ENCODE results near the gene CISD3.
A peak's percentile ranks its signal among the peaks of the same experiment; 100 is the strongest.

Gene CISD3

DNA sequence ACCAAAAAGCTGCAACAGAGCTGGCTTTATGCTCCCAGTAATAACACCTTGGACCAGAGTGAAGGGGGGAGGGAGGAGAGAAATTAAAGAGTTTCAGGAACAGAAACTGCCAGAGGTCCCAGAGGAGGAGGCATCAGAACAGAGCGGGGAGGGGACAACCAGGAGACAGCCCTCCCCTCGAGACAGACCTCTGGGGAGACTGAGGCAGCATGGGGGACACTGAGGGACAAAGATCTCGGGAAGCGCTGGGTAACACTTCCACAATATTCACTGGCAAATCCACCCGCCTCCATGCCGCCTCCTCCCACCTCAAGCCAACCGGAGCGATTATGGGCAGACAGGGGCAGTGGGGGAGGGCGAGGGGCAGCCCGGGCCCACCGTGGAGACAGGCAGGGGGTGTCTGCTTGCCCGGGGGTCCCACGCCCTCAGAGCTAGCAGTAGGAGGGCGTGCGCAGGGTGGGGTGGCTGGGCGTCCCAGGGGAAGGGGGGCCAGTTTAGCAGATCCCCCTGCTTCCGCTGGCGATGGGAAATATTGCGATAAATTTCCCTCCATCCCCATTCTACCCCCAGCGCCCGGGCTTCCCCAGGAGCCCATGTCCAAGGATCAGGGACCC is 16.8 kb downstream of the CISD3 start:
- DNase-seq = no peak

DNA sequence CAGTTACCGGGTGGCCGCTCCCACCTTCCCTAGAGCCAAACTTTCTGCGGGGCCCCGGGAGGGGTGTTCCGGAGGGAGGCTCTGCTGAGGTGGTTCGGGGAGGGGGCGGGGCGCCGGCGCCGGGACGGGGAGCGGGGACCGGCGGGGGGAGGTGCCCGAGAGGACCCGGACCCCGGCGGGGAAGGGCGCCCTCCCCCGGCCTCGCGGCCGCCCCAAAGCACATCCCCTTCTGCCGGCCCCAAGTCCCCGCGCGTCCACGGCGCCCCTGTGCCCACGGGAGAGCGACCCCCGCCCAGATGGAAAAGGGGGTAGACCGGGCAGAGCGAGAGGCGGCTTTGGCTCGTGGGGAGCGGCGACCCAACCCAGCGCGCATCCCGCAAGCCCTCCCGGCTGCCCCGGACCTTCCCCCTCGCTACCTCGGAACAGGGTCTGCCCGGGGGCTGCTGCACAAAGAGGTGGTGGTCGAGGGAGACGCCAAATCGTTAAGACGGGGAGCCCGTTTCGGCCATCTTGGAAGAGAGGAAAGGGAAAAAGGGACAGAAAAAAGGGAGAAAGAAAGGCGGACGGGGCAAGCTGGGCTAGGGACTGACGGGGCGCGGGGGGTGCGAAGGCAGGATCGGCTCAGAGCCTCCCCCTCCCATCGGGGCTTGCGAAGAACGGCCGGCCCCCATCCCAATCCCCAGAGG is 17.5 kb downstream of the CISD3 start:
- DNase-seq = peak; percentile 34

DNA sequence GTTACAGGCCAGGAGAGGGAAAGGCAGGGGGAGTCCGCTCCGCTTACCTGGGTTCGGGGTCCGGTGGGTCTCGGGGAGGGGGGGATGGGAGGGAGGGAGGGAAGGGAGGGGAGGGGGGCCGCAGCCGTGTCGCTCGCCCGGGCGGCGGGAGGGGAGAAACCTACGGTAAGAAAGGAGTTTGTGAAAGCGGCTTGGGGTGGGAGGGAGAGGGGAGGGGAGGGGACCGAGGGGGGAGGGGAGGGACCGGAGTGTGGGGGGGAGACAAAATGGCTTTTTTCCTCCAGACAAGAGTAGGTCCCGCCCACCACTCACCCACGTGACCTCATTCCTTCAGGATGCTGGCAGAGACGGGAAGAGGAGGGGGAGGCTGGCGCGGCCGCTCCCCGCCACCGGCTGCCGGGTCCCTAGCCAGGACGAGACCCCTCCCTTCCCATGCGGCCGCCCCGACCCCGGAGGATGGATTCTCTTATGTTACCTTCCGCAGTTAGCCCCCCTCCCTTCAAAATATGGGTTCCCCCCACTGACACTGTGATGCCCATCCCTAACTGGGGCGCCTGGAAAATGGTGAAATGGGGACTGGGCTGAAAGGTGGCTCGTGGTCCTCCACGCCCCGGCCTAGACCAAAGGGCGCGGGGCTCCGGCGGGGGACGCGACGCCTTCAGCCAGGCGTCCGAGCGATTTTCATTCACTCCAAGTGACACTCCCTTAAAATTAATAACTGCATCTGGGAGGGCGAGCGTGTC is 18.2 kb downstream of the CISD3 start, which contains the start of gene PCGF2:
TSS of gene PCGF2 (minus strand) at position 188 of the 743 bp plus-strand sequence. CDS start 7,934 bp downstream, outside the sequence.
- DNase-seq = peak; percentile 89

DNA sequence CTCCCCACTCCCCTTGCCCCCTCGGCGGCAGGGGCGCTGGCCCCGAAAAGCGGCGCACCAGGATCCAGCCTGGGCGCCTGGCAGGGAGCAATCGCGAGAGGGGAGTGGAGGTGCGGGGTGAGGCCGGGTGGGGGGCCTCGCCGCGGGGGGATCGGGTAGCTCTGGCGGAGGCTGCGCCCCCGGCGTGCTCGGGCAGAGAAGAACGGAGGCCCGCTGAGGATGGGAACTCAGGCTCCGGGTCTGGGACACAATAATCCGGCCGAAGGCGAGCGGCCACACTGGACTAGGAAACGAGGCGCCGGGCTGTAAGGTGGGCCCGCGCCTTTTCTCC is 18.7 kb downstream of the CISD3 start:
- no peak for DNase-seq

DNA sequence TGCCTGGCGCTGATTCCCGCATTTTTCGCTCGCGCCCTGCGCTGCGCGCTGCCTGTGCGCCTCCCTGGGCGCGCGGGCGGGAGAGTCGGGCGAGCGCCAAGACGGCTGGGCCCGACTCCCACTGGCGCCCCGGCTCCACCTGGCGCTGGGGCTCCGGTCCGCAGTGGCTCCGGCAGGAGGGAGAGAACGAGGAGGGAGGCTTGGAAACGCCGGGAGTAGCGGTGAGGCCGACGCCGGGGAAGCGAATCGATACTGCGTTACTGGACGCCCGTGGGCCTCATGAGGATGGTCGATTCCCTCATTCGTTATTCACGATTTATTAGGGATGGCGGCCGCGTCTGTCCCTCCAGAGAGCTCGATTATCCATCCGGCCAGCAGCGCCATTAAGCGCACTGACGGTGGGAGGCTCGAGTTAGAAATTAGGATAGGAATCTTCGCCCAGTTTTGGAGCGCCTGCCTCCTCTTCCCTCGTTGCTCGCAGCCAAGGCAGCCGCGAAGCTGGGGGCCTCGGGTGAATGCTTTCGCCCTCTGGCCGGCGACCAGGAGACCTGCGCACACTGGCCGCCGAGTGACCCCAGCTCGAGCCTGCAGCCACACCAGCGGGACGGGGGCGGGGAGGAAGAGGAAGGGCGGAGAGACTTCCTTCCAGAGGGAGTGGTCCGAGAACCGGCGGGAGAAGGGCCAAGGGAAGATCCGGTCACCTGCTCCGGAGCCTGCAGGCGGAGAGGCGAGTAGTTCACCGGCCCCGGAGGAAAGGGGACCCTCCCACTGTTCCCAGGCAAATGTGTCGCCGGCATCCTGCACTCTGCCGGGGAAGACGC is 19.3 kb downstream of the CISD3 start:
- peak; percentile 80 for DNase-seq

DNA sequence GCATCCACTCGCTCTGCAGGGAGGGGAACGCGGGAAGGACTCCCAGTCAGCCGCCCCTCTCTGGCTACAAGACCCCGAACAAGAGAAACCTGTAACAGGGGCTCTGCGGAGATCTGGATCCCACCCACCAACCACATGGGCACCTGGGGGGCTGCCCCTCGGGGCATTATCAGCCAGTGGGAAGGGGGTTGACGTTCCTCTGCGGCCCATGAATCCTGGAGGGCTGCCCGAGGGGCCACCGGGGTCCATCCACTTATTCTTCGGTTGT is 19.8 kb downstream of the CISD3 start:
- DNase-seq = no peak

DNA sequence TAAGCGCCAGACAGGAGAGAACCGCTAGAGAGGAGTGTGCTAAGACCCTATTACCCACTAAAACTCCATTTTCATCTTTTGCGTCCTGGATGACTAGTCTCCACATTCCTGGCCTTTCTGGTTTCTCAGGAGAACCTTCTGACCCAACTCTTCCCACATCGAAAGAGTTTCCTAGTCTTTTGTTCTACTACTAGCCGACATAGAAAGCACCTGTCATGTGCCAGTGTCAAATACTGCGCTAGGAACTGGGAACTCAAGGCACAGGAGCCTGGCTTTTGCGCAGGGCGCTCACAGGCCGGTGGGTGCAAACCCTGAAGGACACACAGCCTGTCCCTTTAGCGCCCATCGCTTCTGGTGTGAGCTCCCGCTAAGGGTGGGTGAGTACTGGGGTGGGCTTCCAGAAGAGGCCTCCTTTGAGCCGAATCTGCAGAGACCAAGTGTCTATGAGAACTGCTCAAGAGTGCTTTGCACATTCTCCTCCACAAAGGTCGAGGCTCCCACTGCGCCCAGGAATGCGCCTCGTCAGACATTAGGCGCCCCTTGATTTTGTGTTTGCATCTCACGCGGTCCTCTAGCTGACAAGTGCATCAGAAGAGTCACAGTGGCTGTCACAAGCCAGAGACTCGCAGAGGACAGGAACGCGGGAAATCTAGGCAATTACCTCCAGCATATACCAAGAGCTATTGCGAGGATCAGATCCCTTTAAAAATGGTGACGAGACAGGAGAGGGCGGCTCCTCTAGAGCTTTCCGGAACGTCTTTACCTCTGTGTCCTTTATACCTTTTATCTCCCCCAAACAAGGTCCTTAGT is 20.4 kb downstream of the CISD3 start:
- DNase-seq = peak; percentile 52

DNA sequence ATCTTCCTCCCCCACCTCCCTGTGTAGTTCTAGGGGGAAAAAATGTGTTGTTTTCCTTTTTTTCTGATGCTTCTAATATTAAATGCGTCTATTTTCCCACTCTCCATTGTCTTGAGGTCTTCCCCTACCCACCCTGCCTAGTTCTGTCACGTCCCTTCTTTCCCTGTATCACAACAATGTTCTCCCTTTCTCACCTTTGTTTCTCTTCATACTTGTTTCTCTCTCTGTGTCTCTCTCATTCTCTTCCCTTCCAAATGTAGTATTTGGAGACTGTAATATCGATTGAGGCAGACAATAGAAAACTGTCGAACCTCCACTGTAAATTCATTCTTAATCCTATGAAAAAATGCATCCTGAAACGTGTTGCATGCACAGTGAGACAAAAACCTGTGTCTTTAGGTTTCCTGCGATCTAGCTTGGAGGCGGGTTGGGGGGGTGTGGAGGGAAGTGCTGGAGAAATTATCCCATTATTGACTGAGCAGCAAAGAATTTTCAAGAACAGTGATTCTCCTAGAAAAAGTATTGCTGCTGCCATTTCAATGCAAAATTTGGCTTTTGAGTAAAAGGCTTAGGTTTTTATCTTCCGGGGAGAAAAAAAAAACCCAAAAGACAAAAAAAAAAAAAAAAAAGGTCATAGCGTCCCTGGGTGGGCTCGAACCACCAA is 21.1 kb downstream of the CISD3 start:
- DNase-seq = peak; percentile 75

DNA sequence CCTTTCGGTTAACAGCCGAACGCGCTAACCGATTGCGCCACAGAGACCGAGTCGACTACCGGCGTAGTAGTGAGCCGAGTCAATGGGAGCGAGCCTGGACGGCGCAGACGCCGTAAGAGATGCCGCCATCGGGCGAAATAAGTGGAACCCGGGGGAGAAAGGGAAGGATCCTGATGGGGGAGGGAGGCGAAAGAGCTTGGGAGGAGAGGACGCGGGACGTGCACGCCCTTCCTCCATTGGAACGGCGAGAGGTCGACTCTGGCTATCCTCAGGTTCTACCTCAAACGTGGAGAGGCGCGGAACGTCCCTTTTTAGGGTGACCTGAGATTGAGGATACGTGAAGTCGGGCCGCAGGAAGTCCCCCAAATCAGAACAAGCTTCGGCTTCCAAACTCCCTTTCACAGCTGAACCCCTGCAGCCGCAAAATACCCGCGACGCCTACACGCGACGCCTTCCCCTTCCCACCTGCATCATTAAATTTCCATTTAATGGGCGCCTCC is 21.7 kb downstream of the CISD3 start:
- DNase-seq = peak; percentile 92

DNA sequence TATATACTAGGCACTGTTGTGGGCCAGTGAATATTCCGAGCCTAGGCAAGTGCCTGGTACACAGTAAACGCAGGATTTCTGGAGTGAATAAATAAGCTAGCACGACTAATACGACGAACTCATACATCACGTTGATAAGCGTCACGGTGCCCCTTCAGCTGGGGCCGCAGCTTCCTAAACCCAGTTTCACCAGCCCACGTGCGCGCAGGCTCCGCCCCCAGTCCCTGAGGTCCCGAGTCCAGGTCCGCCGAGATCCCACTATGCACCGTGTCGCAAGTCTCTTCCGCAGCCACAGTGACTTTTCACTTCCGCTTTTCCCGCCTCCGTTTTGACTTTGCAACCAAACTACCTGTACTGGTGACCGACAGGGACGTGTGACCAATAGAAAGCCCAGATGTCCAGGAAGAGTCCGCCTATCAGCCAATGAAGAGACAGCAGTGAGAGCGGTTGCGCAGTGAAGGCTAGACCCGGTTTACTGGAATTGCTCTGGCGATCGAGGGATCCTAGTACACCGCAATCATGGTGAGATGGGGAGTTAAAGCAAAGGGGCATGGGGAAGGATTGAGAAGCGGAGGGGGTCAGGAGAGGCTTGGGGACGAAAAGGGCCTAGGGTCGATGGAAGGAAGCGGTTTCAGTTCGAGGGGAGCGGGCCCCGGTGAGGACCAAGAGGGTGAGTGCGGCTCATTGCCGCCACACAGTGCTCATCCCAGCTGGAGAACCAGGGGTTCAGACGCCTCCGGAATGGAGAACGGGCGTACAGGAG is 22.3 kb downstream of the CISD3 start, which contains the start of gene PSMB3:
TSS of gene PSMB3 (plus strand) at position 434 of the 763 bp plus-strand sequence. CDS start at position 520, 86 bp downstream.
- peak; percentile 100 for DNase-seq

DNA sequence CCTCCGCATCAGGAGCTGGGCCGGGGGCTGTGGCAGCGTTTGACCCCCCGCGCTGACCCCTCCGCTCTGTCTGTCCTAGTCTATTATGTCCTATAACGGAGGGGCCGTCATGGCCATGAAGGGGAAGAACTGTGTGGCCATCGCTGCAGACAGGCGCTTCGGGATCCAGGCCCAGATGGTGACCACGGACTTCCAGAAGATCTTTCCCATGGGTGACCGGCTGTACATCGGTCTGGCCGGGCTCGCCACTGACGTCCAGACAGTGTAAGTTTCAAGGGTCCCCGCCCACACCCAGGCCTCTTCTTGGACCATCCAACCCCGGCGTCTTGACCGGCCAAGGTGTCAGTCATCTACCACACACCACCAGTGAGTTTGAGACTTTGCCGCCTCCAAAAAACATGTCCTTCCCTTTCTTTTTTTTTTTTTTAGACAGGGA is 22.9 kb downstream of the CISD3 start:
- no peak for DNase-seq

DNA sequence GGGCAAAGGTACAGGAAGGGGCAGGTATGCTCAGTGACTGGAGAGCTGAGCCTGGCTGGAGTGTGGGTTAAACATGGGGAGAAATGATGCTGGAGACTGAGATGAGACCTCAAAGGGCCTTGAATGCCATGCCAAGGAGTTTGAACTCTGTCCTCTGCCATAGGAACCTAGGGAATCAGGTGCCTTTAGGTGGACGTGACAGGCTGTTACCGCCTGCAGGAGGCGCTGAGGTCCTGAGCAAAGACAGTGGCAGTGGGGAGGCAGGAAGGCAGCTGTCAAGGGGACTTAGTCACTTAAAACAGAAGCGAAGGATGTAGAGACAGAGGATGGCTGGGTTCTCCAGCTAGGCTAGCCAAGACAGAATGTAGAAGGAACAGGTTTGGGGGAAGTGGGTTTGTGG is 31.5 kb downstream of the CISD3 start:
- DNase-seq = no peak

DNA sequence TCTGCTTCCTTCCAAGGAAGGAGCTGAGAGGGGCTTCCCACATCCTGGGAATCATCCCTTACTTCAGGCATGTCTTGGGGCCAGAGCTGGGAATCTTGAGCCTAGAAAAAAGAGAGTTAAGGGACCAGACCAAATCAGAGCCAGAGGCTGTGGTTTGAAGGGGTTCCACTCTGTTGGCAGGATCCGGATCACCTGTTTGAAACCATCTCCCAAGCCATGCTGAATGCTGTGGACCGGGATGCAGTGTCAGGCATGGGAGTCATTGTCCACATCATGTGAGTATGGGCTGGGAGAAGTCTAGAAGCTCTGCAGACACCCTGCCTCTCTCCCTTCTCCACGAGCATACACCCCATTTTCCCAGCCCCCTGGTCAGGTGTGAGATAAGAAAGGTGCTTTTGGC is 32.1 kb downstream of the CISD3 start:
- DNase-seq = no peak

DNA sequence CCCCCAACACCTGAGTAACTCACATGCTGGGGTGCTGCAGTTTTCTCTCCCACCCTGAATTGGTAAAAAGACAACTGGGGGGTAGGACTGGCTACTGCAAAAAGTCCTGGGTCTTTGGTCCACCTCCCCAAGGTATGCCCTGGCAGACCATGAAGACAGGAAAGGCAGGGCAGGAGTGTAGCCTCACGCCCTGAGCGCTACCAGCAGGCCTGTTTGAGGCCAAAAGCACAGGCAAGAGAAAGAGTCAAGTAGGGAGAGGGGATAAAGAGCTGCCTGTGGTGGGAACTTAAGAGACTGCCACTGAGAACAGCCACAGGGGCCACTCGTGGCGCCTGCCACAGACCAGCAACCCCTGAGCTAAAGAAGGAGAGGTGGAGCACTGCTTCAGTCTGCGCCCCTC is 36.2 kb downstream of the CISD3 start:
- DNase-seq = no peak

DNA sequence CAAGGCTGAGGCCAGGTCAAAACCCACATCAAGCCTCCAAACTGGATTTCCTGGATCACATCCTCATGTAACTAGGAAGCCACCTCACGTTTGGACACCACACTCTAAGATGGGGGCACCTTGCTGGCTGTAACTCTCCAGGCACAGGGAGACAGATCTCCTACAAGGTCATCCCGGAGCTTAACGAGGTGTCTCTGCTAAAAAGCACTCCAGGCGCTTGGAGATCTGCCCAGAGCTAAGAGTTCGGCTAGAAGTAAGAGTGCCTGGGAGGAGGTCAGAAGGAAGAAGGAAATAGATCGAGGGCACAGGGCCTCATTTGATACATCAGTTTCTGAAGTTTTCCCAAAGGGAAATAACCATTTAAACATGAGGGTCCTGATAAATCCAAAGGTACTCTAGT is 38.3 kb downstream of the CISD3 start:
- DNase-seq = no peak

DNA sequence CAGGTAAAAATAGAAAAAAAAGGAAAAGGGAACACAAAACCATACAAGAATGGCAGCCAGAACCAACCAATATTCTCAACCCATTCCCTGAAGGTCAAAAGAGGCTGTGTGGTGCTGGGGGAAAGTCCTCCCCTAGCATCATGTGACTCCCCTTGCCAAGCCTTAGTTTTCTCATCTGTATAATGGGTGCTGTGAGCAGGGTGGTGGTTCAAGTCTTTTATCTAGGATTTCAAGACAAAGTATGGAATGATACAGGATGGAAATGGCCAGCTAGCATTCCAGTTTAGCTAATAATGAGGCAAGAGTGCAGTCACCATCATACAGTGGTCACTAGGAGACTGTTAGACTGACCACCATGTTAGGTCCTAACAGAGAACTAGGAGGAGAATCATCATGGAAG is 43.1 kb downstream of the CISD3 start:
- DNase-seq = no peak

DNA sequence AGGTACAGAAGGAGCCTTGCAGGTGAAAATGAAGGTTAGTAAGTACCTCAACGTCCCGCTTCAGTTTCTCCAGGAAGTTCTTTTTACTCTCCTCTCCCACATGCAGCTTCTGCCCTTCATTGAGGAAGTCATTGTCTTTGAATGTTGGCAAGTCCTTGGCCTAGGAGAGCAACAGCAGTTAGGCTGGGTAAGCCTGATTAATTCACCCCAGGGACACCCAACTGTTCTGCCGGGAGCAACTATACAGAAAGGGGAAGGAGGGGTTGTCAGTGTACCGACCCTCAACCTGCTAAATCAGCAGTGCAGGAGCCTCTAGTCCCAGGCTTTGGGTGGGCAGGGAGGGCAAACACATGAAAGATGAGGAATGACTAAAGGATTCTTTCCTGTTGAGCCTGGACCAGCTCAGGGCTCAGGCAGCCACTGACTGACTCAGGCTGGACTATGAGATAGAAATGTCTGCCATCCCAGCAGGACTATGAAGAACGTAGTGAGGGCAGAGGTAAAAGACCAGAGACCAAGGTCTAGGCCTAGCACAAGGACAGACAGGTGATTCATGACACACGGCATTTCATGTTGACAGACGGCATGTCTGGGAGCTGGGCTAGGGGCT is 47.6 kb downstream of the CISD3 start:
- DNase-seq = no peak

DNA sequence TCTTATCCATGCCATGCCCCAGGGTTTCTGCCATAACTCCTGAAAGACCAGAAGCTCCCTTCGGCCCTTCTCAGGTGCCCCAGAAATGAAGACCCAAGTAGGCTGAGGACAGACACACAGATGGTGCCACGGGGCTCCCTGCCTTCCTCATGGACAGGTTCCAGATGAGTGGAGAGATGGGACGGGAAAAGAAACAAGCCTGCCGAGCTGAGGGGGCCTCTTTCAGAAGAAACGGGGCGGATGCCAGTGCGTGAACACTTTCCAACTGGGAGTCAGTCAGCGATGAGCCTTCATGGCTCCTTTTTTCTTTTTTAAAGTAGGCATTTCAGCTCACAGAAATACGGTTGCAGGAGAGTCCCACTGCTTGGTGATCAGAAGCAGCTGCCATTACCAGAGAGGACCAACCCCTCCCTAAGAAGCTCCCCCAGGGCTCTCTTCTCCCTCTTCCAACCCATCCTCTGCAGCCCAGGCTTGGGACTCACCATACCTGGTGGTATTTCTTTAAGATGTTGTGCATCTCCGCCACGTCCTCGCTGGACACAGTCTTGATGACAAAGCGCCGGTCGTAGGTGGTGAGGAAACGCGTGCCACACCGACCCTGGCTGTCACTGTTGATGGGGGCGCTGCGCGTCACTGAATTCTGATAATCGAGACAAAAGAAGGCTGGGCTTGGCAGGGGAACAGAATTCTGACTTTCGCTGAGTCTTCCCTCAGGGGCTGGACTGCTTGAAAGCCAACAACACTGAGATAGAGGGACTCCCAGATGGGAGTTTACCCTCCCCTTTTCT is 50.0 kb downstream of the CISD3 start:
- no peak for DNase-seq

DNA sequence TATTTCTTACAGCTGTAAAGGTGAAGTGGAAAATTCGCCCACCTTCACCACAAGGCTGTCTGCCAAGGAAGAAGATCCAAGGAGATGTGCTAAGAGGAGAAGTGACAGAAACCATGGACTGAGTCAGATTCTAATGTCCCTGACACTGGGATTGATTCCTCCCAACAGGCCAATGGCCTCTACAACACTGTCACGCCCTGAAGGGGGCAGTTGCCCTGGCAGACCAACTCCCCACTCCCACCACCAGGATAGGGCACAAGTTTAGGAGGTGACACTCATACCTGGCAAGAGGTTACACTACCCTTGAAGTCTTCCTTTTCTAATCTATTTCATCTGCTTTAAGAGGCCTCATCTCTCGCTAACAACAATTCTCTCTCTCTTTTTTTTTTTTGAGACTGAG is 53.1 kb downstream of the CISD3 start:
- DNase-seq = no peak

All from NCI-H774 (cell line).